Stimulated activated CD4-positive, alpha-beta T cell treated with anti-CD3 and anti-CD28 coated beads, Interleukin-15, amount 100 ng/mL, for 48 hours (primary cell): ENCODE results near the gene RLN1.
"Not testable (repeated sequence)": the region's sequence is repeated elsewhere in the genome, so short reads cannot be mapped to it uniquely, and the experiment has no call there.

Experiments
- DNase-seq, 2 donors: peaks; one replicate each; pipeline ENCODE4 v3.0.0-alpha.2; 2020; ENCODE audit warnings: low read depth in 2 of 2

RLN1 gene

GRCh38 chr9:5321601-5322000 lies 18.1 kb downstream of the RLN1 start:
- not testable (repeated sequence) for DNase-seq

- DNase-seq: no peak
These were observed 18.6 kb downstream of the RLN1 start for GRCh38 chr9:5321058-5321457.

DNA sequence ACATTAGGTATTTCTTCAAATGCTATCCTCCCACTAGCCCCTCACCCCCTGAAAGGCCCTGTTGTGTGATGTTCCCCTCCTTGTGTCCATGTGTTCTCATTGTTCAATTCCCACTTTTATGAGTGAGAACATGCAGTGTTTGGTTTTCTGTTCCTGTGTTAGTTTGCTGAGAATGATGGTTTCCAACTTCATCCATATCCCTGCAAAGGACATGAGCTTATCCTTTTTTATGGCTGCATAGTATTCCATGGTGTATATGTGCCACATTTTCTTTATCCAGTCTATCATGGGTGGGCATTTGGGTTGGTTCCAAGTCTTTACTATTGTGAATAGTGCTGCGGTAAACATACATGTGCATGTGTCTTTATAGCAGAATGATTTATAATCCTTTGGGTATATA lies 23.3 kb downstream of the RLN1 start:
- DNase-seq: not testable (repeated sequence)

- no peak for DNase-seq
These were observed 24.3 kb downstream of the RLN1 start for GRCh38 chr9:5315187-5315923.

GRCh38 chr9:5310851-5311250 lies 28.8 kb downstream of the RLN1 start:
- DNase-seq: no peak

DNA sequence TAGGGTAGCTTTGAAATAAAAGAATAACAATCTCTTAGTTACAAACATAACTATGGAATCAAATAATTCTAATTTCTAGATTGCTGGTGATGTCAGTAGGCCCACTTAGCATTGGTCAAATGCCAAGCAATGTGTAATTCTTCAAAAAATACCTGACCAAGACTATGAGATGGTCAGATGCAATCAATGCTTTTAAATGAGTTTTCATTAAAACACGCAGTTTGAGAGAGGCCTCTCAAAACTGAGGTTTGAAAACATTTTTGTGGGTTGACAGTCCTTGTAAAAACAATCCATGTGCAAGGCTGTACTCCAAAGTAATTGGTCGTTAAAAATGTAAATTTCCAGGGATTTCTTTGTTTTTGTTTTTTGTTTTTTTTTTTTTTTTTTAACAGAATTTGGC lies 33.9 kb downstream of the RLN1 start:
- no peak for DNase-seq

GRCh38 chr9:5303840-5304795 lies 35.6 kb downstream of the RLN1 start, which contains the start of gene RLN2:
TSS of gene RLN2 (minus strand) at chr9:5304716. CDS start at chr9:5304580, 136 bp downstream.
- DNase-seq: not testable (repeated sequence)

DNA sequence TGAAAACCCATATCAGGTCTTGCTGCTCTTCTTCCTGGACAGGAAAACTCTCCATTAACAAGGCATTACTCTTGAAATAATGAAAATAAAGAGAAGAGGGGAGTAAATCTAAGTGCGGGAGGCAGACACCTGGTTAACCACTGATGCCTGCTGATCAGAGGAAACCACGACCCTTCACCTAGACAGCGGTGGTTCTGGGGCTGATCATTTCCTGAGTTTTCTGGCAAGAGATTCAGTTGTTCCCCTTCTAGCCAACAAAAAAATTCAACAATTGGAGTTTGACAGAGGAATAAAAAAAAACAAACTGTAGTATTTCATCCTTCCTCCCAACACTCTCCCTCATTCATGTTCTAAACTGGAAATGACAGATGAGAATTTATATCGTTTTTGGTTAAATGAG lies 38.1 kb downstream of the RLN1 start:
- no peak for DNase-seq

DNA sequence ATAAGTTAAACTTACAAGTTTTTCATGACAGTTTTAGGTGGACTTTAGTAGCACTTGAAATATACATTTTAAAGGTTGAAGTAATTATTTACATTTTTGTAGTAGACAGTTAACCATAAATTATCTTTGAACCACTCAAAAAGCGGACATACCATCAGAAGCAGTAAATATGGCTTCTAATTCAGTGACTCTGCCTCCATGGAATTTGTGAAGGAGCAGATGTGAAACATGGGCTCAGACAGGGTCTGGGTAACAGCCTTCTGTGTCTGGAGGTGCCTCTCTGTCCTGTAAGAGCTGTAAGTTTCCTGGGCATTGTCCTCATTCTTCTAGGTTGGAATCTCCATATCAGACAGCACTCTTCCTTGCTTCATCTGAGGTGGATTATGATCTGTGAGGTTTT lies 47.5 kb downstream of the RLN1 start:
- DNase-seq: no peak

- no peak for DNase-seq
These were observed 51.1 kb downstream of the RLN1 start for GRCh38 chr9:5288591-5288990.

DNA sequence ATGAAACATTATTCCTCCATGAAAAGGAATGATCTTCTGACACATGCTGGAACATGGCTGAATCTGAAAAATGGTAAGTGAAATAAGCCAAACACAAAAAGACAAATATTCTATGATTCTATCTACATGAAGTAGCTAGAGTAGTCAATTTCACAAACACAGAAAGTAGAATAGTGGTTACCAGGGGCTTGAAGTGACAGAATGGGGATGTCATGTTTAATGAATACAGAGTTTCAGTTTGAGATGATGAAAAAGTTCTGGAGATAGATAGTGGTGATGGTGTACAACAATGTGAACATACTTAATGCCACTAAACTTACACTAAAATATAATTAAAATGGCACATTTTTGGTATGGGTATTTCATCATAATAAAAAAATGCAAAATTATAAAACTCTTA lies 53.4 kb downstream of the RLN1 start:
- no peak for DNase-seq
